GM21390 (cell line): Measurements from ENCODE around the gene PNPLA7.
"Not testable (repeated sequence)": the region's sequence is repeated elsewhere in the genome, so short reads cannot be mapped to it uniquely, and the experiment has no call there.

Experiments used
- ATAC-seq: cut with Tn5 transposase; IDR thresholded peaks from one replicate; pipeline ENCODE4 v1.9.1; 2021; ENCODE audit not compliant: unreplicated experiment

The PNPLA7 gene

DNA sequence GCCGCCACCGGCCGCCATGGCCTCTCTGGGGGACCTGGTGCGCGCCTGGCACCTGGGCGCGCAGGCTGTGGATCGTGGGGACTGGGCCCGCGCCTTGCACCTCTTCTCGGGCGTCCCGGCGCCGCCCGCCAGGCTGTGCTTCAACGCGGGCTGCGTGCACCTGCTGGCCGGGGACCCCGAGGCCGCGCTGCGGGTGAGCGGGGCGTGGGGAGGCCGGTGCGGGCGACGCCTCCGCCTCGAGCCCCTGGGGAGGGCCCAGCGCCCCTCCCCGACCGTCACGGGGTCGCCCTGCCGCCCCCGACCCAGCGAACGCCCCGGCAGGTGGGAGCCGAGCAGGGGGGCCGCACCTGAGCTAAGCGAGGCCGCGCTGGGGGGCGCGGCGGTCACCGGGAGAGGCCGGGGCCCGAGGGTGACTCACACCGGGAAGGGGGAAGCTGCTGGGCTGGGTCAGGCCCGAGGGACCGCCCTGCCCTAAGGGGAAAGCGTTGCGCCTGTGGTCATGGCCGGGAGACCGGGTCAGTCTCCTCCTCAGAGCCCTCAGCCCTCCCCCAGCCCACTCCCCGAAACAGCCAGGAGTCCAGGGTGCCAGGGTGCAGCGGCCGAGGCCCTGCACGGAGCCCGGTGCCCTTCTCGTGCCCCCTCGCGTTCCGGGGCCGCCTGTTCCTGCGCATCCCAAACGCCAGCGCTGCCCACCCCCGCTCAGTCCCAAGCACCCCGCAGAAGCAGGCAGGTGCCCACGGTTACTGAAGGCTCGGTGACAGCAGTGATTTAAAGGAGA, 126.5 kb downstream of the PNPLA7 start:
- peak; percentile 16 for ATAC-seq

DNA sequence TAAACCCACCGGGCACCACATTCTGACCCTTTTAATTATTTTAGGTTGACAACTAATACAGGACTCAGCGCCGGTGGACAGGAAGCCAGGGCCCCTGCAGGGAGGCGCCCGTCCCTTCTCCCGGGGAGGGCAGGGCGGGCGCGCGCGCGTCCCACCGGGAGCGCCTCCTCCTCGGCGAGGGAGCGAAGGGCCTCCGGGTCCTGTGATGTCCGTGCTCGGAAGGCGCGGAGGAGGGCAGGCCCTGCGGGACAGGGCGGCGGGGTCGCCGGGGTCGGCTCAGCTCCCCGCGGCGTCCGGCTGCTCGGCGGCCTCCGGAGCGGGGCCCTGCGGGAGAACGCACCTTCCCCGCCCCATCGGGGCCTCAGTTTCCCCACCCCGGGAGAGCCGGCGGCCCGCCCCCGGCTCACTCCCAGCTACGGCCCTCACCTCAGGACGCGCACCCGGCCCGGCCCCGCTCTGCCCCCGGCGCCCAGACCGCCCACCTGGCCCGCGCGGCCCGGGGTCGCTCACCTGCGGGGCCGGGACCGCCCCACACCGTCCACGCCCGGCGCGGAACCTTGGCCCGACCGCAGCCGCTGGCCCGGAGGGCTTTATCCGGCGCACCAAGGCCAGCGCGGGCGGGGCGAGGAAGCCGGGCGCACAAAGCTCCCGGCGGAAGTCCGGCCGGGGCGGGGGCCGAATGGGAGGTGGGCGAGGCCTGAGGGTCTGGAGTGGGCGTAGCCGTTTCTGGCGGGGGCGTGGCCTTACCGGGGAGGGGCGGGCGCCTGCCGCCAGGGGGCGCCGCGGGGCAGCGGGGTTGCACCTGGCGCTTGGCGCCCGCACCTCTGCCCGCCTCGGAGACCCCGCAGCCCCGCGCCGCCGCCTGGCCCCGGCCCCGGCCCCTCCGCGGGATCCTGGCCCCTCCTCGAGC, 127.3 kb downstream of the PNPLA7 start, which contains the start of the genes EXD3 and NOXA1:
EXD3 (minus strand) TSS at position 559 of the 910 bp plus-strand sequence. CDS start 27,805 bp downstream, outside the sequence.
NOXA1 (plus strand) TSS at position 790 of the 910 bp plus-strand sequence. CDS start 137 bp downstream, outside the sequence.
- ATAC-seq: peak; percentile 80

DNA sequence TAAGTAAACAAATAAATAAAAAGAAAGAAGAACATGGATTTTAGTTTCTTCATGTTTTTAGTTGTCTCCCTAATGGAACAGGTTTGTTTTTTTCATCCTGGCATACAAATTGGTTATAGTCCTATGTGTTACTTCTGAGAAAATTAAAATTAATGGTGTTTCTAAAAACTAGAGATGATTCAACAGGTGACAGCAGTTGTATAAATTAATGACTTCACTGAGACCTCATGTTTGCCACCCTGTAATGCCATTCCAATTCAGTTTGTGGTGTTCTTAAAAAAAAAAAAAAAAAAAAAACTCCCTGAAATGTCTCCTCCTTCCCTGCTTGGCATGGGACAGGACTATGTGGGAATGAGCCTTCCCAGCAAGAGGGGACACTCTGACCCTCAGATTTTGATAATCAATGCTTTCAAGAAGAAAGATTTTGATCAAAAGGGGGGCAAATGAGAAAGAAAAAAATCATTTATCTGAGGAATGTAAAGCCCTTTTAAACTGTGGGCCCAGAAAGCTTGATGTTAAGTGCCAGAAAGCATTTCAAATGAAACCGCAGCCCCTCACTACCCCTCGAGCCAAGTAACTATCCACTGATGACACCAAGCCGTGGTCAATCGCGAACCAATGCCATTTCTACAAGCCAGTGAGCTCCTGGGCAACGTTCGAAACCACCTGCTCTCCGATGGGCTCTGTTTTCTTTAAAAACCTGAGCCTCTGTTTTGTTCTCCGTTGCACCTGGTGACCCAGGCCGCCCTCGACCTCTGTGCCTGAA, 128.2 kb downstream of the PNPLA7 start:
- ATAC-seq: no peak

DNA sequence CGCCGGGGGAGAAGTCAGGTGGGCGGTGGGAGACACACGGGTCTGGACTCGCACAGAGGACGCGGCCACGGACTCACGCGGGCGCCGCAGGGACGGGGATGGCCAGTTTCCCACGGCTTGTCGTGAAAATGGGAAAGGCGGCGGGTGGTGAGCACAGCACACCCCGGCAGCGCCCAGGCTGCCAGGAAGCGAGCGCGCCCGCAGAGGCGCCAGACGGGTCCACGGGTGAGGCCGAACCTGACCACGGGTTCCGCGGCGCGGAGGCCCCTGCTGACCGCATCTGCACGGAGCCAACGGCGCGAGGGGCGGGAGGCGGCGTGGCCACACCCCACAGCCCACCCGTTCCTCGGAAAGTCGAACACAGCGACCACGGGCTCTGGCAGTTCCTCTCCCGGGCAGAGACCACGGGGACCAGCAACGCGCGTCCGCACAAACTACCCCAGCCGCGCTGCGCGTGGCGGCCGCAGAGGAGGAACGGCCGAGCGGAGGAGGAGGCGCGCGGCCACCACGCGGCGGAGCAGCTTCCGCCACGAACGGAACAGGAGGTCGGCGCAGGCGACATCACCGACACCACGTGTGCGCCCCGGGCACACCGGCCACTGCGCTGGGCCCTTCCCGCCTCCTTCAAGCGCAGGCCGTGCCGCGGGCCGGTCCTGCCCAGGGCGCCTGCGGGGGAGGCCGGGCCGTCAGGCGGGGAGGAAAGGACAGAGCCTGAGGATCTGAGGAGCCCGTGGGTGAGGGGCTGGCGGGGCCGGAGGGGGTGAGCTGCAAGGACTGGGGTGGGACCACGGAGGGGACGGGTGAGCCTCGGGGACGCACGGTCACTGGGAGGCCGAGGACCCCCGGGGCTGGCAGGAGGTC, 132.8 kb downstream of the PNPLA7 start:
- no peak for ATAC-seq

DNA sequence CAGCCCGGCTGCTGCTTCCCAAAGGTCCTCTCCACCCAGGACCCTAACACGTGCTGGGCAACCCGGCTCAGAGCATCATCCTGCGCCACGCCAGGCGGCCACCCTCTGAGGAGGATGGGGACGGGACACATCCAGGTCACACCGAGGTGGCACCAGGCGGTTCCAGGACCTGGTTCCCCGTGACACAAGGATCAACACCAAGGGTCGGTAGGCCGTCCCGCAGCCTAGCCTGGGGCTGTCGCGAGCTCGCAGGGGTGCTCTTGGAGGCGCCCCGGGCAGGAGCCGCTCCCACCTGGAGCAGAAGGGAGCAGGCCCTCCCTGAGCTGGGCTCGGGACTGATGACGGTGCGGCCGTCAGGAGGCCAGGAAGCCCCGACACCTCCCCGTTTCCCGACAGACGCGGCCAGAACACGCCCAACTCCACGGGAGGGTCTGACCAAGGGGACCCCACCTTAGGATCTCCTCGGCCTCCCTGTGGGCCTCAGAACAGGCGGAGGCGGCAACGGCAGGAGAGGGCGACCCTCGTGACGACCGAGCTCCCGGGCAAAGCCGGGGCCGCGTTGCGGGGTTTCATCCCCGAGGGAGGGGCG, 133.5 kb downstream of the PNPLA7 start:
- ATAC-seq: no peak

DNA sequence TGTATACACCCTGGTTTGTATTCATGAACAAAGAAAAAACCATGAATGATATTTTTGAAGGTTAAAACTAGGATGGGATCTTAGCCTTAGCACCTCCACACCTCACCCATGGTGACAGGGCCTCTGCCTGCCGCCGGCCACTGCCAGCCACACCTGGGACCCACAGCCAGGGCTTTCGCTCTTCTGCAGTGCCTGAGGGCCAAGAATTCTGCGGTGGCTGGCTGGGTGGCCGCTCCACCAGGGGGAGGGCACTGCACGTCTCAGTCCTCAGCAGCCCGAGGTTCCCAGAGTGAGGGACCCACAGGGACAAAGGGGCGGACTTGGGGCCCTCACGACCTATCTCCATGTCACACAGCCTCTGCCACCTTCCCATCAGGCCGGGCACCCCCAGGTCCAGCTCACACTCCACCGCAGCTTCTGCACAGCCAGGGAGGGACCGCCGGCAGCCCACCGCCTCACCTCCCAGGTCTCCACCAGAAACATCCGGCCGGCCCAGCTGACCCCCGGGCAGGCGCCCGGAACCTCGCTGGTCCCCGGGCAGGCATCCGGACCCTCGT, 134.1 kb downstream of the PNPLA7 start:
- ATAC-seq: no peak

DNA sequence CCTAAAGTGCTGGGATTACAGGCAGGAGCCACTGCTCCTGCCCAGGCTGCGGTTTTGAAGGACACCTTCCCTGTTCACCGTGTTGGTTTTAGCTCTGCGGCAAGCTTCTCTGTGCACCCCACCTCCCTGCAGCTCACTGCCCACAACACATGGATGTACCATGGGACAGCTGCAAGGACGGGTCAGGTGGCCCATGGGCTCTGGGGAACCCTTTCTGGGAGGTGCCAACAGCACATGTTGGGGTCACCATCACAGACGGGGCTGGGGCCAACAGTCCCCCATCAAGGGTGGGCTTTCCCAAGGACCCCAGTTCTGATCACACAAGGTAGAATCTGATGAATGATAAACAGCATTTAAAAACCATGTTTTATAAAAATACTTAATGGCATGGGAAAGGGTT, 134.8 kb downstream of the PNPLA7 start:
- no peak for ATAC-seq

DNA sequence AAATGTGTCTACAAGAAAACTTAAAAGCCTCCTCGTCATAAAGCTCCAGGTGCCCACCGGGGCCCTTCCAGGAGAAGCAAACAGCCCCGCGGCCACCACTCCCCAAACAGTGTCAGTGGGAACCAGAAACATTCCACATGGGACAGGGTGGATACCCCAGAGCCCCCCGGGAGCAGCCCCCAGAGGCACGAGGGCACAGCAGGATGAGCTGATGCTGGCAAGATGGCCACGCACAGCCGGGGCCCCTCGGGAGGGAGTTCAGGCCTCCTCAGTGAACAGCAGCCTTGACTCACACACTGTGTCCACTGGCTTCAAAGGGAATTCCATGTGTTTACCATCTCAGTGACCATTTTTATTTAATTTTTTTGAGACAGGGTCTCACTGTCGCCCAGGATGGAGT, 137.8 kb downstream of the PNPLA7 start:
- ATAC-seq: no peak

DNA sequence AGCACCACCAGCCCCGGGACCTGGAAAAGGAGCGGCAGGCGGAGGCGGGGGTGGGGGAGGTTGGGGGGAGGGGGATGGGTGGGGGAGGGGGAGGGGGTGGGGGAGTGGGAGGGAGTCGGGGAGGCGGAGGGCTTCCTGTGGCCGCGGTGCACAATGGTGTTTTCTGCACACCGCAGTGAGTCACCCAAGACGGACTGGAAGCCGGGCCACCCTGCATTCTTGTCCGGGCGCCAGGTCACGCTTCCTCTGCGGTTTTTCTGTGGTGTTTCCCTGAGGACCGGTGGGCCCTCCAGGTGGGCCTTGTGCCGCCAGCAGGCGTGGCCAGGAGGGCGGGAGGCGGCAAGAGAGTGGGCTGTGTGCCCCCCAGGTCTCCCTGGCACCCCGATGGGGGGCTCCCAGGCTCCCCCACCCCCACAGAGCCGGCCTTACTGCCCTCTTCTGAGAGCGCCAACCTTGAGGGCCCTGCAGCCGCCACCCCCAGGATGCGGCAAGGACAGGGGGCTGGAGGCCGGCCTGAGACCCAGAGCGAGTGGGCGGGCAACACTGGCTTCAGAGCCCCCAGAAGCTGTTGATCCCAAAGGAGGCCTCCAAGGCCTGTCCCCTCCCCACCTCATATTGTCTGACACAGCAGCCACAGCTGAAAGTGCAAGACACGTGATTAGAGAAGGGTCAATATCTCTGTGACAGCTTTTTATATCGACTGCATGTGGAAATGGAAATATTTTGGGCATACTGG, 138.4 kb downstream of the PNPLA7 start:
- no peak for ATAC-seq

DNA sequence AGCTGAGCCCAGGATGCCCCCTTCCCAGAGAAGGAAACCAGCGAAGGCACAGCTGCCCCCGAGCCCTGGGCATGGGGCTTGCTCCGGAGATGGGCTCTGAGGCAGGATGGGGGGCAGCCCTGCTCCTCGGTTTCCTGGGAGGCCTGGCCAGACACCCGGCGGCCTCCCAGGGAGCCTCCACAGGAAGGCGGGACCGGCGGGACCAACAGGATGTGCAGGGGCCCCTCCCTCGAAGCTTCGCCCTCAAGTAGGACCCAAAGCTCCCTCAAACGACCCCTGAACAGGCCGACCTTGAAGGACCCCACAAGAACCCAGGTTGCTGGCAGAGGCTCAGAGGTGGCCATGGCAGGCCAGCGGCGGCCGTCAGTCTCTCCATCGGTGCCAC, 138.9 kb downstream of the PNPLA7 start:
- no peak for ATAC-seq

DNA sequence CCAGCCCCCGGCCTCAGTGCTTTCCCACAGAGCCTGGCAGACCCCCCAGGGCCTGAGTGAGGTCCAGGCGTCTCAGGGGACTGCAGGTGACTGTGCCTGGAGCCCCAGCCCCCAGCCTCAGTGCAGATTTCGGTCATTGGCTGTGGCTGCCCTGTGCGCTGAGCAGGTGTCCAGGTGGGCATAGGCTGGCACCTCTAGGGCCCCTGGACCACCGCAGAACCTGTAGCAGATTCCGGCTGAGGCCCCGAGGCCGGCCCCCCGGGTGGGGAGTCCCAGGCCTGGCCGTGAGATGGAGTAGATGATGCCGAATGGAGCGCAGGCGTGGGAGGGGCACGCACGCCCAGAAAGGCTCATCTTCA, 139.3 kb downstream of the PNPLA7 start:
- no peak for ATAC-seq

DNA sequence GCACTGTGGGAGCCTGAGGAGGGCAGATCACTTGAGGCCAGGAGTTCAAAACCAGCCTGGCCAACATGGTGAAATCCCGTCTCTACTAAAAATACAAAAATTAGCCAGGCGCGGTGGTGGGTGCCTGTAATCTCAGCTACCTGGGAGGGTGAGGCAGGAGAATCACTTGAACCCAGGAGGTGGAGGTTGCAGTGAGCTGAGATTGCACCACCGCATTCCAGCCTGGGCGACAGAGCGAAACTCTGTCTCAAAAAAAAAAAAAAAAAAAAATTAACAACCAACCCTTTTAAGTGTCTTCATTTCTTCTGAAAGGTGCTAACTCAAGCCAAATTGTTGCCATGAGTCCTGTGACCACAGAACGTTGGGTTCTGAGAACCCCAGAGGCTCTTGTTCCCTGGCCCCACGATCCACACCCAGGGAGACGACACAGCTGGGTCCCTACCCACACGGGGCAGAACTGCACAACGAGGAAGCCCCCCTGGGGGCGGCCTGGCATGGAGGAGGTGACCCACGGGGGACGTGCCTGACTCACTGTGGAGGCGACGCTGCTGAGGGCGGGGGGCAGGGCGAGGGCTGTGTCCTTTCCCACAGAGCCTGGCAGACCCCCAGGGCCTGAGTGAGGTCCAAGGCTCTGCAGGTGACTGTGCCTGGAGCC, 139.8 kb downstream of the PNPLA7 start:
- ATAC-seq: not testable (repeated sequence)
